HFF-Myc (cell line): ENCODE measurements around the gene AP1M1.

Experiments used
- DNase-seq: peaks from one replicate; pipeline ENCODE4 v3.0.0-alpha.2; 2011; ENCODE audit warnings: low read depth; ENCODE audit errors: extremely low read depth
- H3K4me3 ChIP-seq: replicated peaks from 2 replicates; pipeline ENCODE4 v1.5.1; 2011; ENCODE audit warnings: low read depth, mild to moderate bottlenecking, control low read depth, low read length
- CTCF ChIP-seq: IDR thresholded peaks from 2 replicates; pipeline ENCODE4 v1.5.1; 2012; ENCODE audit warnings: mild to moderate bottlenecking, low read depth, low read length, control low read depth; ENCODE audit errors: missing control alignments

Gene AP1M1

GRCh38 chr19:16193466-16193865 lies 4.2 kb upstream of the AP1M1 start:
- TF ChIP-seq CTCF = no peak
- no peak for DNase-seq
- no peak overlapping the region for H3K4me3 ChIP-seq

- DNase-seq = no peak
- peak overlapping the region; percentile 98 for H3K4me3 ChIP-seq
- TF ChIP-seq CTCF = no peak
Observed at GRCh38 chr19:16197188-16197621, 506 bp upstream of the AP1M1 start.

- no peak for DNase-seq
- H3K4me3 ChIP-seq = peak overlapping the region; percentile 98
- TF ChIP-seq CTCF = no peak
Observed at GRCh38 chr19:16198370-16198651, 600 bp downstream of the AP1M1 start.

GRCh38 chr19:16199275-16199932 lies 1.7 kb downstream of the AP1M1 start:
- no peak for DNase-seq
- H3K4me3 ChIP-seq = peak overlapping the region; percentile 98
- no peak for TF ChIP-seq CTCF

- TF ChIP-seq CTCF = no peak
- DNase-seq = no peak
- no peak overlapping the region for H3K4me3 ChIP-seq
Observed at GRCh38 chr19:16200038-16201010, 2.6 kb downstream of the AP1M1 start.

- H3K4me3 ChIP-seq = no peak overlapping the region
- no peak for TF ChIP-seq CTCF
- no peak for DNase-seq
Observed at GRCh38 chr19:16201011-16201391, 3.3 kb downstream of the AP1M1 start.
